NCI-H345 treated with DMSO at 0.1 percent for 48 hours (cell line): ENCODE data around the gene BEST2.
A peak's percentile ranks its signal among the peaks of the same experiment; 100 is the strongest.

Experiments
- DNase-seq: peaks from one replicate; lab custom pipeline; 2025; ENCODE audit not compliant: unreplicated experiment; lab: John Stamatoyannopoulos, UW

The BEST2 gene

DNA sequence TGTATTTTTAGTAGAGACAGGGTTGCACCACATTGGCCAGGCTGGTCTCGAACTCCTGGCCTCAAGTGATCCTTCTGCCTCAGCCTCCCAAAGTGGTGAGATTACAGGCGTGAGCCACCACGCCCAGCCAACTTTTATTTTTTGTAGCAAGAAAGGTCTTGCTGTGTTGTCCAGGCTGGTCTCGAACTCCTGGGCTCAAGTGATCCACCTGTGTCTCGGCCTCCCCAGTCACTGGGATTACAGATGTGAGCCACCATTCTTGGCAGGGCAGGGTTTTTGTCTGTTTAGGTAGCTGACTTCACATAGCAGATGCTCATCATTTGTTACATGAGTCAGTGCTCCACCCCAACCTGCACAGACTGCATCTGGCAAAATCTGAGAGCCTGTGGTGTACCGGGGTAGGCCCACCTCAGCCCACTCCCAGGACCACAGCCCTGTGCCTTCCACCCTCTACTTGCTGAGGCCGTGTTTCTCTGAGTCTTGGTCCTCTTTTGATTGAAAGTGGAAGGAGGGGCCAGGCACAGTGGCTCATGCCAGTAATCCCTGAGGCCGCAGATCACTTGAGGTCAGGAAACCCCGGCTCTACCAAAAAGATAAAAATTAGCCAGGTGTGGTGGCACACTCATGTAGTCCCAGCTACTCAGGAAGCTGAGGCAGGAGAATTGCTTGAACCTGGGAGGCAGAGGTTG lies 23.7 kb upstream of the BEST2 start:
- no peak for DNase-seq

- DNase-seq, result no peak
Observed at GRCh38 chr19:12730064-12730463, 21.5 kb upstream of the BEST2 start.

GRCh38 chr19:12731337-12731736 lies 20.3 kb upstream of the BEST2 start:
- no peak for DNase-seq

DNA sequence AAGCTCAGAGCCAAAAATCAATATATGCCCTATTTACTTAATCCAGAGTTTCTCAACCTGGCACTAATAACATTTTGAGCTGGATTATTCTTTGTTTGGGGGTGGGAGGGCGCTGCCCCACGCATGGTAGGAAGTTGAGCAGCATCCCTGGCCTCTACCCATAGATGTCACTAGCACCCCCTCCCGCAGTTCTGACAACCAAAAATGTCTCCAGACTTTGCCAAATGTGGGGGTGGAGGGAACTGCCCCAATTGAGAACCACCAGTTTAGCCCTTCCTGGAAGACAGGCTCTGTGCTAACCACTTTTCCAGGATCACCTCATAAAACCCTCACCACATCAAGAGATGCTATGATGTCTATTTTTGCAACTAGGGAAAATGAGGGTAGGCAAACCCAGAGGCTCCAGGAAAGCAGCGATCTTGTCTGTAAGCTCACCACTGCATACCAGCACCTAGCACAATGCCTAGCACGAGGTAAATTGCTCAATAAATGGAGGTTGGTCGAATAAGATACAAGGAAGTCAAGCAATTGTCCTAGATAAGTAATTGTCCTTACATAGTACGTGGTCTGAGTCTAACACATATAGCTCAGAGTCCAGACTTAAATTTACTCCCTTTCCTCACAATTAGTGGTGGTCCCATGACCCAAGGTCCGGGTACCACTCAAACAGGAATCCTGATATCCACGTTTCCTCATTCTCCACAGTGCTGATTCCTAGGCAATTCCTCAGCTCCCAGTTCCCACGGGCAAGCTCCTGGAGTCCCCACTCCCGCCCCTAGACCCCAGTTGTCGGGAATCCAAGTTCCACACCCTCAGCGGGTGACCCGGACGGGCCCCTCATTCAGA lies 18.0 kb upstream of the BEST2 start:
- no peak for DNase-seq

DNA sequence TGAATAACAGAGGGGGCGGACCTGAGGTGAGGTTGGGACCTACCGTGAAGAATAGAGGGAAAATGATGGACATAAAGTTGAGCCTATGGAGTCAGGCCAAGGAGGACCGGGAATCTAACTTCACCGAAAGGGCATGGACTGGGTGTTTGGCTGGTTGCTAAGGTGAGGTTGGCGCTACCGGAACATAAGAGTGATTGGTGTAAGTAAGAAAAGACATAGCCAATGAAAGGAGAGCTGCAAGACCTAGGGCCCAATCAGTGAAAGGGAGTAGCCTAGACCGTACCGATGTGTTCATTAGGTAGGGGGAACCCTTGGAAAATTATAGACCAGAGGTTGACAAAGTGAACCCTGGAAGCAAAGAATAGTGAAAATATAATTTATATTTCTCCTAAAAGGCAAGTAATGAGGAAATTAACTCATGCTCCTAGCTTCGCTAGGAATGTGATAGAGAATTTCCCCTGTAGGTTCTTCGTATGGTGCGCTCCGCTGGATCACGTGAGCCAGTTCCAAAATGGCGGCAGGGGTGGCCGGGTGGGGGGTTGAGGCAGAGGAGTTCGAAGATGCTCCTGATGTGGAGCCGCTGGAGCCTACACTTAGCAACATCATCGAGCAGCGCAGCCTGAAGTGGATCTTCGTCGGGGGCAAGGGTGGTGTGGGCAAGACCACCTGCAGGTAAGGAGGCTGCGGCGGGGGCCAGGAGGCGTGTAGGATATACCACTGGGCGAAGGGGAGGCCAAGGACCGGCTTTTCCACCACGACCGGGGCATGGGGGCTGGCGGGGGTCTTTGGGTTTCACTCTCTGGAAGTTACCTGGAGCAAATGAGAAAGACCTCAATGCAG lies 14.4 kb upstream of the BEST2 start, which contains the start of gene GET3:
TSS of gene GET3 (plus strand) at position 503 of the 840 bp plus-strand sequence. CDS start at position 512, 9 bp downstream.
- DNase-seq, result peak; percentile 90

- no peak for DNase-seq
Observed at GRCh38 chr19:12737835-12738351, 13.7 kb upstream of the BEST2 start.

- DNase-seq, result no peak
Observed at GRCh38 chr19:12745166-12745897, 6.3 kb upstream of the BEST2 start.

DNA sequence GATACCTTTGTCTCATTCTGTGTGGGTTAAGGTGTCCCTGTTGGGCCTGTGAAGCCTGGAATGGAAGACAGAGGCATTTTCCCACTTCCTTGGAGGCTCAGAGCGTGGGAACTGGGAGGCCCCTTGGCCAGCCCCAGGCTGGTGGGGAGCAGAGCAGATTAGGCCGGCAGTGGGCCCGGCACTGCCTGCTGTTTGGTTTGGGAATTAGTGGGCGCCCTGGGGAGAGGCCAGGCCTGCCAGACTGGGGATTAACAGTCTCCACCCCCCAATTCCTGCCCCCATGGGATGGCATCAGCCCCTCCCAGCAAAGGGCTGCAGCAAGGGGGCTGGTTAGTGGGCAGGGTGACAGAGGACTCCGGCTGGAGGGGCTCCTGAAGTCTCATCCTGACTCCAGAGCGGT lies 3.1 kb upstream of the BEST2 start:
- no peak for DNase-seq

- DNase-seq, result peak; percentile 67
Observed at GRCh38 chr19:12749938-12750521, 1.6 kb upstream of the BEST2 start.

- DNase-seq, result no peak
Observed at GRCh38 chr19:12750851-12751250, 740 bp upstream of the BEST2 start.

DNA sequence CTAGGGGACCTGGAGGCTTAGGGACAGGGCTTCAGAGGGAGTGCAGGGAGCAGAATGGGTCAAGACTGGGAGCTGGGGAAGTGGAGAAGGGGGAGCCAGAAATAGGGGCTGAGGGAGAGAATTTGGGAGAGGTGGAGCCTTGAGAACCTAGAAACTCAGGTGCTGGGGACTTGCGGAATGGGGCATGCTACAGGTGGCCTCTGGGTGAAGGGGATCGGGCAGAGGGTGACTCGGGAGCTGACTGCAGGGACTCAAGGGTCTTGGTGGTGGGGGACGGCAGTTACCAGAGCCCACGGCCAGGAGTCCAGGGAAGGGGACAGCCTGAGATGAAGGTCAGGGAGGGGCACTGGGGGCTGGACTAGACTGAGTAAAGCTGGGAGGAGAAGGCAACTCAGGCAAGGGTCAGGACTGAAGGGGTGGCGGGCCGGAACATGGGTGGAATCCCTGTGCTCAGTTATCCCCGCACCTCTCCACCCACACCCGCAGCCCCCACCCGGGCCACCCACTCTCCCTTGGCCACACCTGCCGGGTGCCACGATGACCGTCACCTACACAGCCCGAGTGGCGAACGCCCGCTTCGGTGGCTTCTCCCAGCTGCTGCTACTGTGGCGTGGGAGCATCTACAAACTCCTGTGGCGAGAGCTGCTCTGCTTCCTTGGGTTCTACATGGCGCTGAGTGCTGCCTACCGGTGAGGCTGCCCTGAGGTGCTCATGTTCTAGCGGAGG lies 628 bp downstream of the BEST2 start:
- no peak for DNase-seq

- no peak for DNase-seq
Observed at GRCh38 chr19:12754465-12755196, 3.0 kb downstream of the BEST2 start.

DNA sequence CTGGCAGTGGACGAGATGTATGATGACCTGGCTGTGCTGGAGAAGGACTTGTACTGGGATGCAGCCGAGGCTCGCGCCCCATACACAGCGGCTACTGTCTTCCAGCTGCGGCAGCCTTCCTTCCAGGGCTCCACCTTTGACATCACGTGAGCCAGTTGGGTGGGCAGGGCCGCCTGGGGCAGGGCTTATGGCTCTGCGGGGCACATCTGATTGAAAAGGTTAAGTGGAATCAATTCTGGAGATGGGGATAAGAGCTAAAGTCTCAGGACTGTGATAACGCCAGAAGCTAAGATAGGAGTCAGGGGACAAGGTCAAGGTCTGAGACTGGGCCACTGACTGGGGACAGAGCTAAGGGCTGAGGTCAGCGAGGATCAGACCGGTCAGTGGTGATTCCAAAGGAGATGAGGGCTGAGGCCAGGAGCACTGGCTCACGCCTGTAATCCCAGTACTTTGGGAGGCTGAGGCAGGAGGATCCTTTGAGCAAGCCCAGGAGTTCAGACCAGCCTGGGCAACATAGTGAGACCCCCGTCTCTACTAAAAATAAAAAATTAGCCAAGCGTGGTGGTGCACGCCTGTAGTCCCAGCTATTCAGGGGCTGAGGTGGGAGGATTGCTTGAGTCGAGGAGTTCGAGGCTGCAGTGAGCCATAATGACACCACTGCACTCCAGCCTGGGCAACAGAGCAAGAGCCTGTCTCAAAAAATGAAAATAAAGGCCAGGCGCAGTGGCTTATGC lies 4.7 kb downstream of the BEST2 start:
- no peak for DNase-seq

GRCh38 chr19:12757544-12758274 lies 6.1 kb downstream of the BEST2 start:
- DNase-seq, result no peak

- no peak for DNase-seq
Observed at GRCh38 chr19:12759686-12760085, 8.1 kb downstream of the BEST2 start.

DNA sequence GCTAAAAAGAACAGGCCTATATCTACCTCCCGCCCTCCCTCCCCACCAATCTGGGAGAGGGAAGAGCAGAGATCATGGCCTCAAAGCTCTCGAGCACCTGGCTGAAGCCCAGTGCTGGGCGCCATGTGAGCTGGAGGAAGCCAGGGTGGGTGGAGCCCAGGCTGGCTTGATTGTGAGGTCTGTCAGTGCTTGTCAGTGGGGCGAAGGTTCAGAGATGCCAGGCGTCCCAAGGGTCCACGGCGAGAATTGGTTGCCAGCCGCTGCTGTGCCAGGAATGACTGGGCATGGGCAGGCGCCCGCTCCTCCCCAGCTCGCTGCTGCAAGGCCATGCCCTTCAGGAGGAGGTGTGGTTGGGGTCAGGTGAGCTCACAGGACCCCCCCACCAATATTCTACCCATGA lies 11.5 kb downstream of the BEST2 start:
- no peak for DNase-seq

- DNase-seq, result no peak
Observed at GRCh38 chr19:12764698-12765097, 13.1 kb downstream of the BEST2 start.
